Type B pancreatic cell (in vitro differentiated cells): ENCODE measurements around the gene LGI1. TPM values are rescaled to one million over a fixed set of nuclear protein-coding genes. Genes with fewer than 3 reads are reported as not detected.
A peak's percentile ranks its signal among the peaks of the same experiment; 100 is the strongest.

Experiments used
- DNase-seq: peaks from one replicate; pipeline ENCODE4 v3.0.0; 2021; ENCODE audit warnings: mixed read lengths; ENCODE audit not compliant: unreplicated experiment; ENCODE audit errors: extremely low spot score
- H3K27ac Mint-ChIP-seq: 2 replicates; pipeline ENCODE4 v1.8.0; 2021; ENCODE audit warnings: mild to moderate bottlenecking, mixed read lengths
- H3K27me3 Mint-ChIP-seq: 2 replicates; pipeline ENCODE4 v1.8.0; 2021; ENCODE audit warnings: mixed read lengths
- H3K36me3 Mint-ChIP-seq: 2 replicates; pipeline ENCODE4 v1.8.0; 2021; ENCODE audit warnings: mixed read lengths
- H3K4me1 Mint-ChIP-seq: one replicate; pipeline ENCODE4 v1.8.0; 2021; ENCODE audit warnings: mixed read lengths; ENCODE audit not compliant: unreplicated experiment
- H3K4me3 Mint-ChIP-seq: 2 replicates; pipeline ENCODE4 v1.8.0; 2021; ENCODE audit warnings: mild to moderate bottlenecking, mixed read lengths
- H3K9me3 Mint-ChIP-seq: 2 replicates; pipeline ENCODE4 v1.8.0; 2021; ENCODE audit warnings: mixed read lengths
- total RNA-seq: library from RNA; stranded (reverse); gene quantifications from 2 replicates; pipeline ENCODE4 v1.2.1, GENCODE V29; 2021; ENCODE audit warnings: low replicate concordance
- TF ChIP-seq, protein P1 (sequence below): fragments of 200-600 bp; sonication (generic); conservative IDR thresholded peaks from 2 replicates; pipeline ENCODE4 v1.5.0; 2021; ENCODE audit warnings: antibody characterized with exemption, mild to moderate bottlenecking

The LGI1 gene
- total RNA-seq, 1 donor from 2014 or later = 0.85 TPM

DNA sequence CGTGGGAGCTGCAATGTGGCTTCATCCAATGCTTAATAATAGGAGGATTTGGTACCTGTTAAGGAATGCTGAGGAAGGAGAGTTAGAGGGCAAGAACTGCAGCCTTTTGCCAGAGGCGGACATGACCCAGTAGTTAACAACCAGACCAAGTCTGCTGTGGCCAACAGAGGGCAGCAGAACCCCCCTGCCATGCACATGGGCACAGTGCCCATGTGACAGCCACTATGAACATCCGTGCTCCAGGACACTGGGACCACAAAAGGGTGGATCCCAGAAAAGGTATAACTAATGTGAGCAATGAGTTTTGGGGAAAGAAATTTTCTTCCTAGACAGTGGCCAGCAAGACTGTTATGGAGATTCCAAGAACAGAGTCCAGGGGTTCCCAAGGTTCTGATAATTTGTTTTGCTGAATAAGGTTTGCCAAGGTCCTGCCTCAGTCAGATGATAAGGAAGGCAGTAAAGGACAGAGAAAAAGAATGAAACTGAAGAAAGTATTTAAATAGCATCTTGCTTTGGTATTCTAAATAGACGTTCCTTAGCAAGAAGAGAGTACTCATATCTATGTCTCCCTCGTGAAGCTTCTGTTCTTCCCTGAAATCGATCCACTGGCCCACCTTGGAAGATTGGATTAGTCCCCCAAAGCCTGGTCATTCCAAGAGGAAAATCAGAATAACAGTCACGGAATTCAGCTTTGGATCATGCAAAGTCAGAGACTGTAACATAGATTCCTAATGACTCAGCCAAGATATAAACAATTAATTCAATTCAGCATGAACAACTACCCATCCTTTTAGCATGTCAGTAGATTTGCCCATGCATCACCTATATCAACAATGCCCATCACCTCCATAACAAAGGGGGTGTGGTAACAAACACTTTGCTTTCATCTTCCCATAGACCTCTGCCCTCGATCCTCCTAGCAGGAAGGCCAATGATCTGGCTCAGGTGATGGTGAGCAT, 56.0 kb downstream of the LGI1 start:
- no peak for DNase-seq

DNA sequence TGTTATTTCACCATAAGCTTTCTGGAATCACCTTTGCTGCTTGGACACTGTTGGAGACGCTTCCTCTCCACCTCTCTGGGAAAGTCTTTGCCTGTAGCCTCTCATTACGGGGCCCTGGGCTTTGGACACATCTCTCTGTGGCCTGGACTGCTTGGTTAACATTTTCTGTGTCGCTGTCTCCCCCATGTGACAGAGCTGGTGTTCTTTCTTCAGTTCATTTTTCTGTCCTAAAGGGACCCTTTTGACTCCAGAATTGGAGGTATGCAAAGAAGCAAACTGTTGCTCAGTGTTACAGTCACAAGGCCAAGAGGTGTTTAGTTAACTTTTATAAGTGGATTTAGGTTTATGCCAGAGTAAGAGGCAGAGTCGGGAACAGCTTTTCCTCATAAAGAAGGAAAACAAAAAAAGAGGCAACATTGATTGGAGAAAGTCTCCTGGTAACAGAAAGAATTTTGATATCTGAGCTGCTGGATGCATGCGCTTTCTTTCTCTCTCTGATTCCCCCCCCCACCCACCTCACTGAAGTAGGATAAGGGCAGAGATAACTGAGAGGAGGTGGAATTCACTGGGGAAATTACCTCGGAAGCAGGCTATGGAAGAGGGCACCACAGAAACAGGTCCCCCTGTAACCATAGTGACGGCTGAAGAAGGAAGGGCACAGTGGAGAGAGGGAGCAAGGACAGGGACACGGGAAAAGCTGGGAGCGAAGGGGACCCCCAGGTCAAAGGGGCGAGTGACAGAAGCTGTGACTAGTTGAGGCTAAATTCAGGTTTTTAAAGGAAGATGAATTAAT, 57.8 kb downstream of the LGI1 start:
- TF ChIP-seq, protein P1, sequence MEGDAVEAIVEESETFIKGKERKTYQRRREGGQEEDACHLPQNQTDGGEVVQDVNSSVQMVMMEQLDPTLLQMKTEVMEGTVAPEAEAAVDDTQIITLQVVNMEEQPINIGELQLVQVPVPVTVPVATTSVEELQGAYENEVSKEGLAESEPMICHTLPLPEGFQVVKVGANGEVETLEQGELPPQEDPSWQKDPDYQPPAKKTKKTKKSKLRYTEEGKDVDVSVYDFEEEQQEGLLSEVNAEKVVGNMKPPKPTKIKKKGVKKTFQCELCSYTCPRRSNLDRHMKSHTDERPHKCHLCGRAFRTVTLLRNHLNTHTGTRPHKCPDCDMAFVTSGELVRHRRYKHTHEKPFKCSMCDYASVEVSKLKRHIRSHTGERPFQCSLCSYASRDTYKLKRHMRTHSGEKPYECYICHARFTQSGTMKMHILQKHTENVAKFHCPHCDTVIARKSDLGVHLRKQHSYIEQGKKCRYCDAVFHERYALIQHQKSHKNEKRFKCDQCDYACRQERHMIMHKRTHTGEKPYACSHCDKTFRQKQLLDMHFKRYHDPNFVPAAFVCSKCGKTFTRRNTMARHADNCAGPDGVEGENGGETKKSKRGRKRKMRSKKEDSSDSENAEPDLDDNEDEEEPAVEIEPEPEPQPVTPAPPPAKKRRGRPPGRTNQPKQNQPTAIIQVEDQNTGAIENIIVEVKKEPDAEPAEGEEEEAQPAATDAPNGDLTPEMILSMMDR = no peak
- no peak for DNase-seq
- peaks cover 31% of the 10 kb centered on the region for H3K27me3 Mint-ChIP-seq
- peak overlapping the region; percentile 35 for H3K4me3 Mint-ChIP-seq
- H3K9me3 Mint-ChIP-seq = peaks cover 7% of the 10 kb centered on the region
- H3K36me3 Mint-ChIP-seq = no peaks in the 10 kb centered on the region
- H3K4me1 Mint-ChIP-seq = peaks cover 18% of the 10 kb centered on the region
- H3K27ac Mint-ChIP-seq = no peak overlapping the region

More for the DNA sequence above, 56.0 kb downstream of the LGI1 start:
- no peaks in the 10 kb centered on the region for H3K9me3 Mint-ChIP-seq
- TF ChIP-seq, protein P1 = peak; percentile 69
- H3K4me3 Mint-ChIP-seq = no peak overlapping the region
- peaks cover 23% of the 10 kb centered on the region for H3K27me3 Mint-ChIP-seq
- H3K36me3 Mint-ChIP-seq = no peaks in the 10 kb centered on the region
- peaks cover 18% of the 10 kb centered on the region for H3K4me1 Mint-ChIP-seq
- no peak overlapping the region for H3K27ac Mint-ChIP-seq

DNA sequence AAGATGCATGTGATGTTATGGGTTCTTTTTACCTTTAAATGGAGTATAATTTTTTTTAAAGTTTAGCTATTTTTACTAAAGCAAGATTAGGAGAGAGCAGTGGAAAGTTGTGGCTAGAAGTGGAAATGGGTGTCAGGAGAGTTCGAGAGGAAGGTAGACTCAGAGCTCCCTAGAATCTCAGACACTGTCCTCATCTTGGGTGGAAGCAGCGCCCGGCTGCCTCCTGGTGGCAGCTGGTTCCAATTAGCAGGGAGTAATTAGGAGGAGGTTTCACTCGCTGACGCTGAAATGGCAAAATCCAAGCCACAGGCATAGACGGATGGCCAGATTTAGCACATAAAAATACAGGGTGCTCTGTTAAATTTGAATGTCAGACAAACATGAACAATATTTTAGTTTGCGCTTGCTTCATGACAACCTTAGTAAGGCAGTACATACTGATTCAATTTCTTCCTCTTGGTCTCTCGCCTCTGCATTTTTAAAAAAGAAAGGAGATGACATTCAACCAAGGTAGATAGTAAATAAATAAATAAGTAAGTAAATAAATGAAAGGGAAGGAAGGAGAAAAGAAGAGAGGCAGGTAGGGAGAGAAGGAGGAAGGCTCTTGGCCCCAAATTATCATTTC, 58.5 kb downstream of the LGI1 start:
- H3K4me3 Mint-ChIP-seq = peak overlapping the region; percentile 35
- TF ChIP-seq, protein P1 = peak; percentile 84
- H3K27ac Mint-ChIP-seq = no peak overlapping the region
- H3K4me1 Mint-ChIP-seq = peaks cover 18% of the 10 kb centered on the region
- H3K27me3 Mint-ChIP-seq = peaks cover 31% of the 10 kb centered on the region
- H3K9me3 Mint-ChIP-seq = peaks cover 8% of the 10 kb centered on the region
- no peaks in the 10 kb centered on the region for H3K36me3 Mint-ChIP-seq
- DNase-seq = no peak

DNA sequence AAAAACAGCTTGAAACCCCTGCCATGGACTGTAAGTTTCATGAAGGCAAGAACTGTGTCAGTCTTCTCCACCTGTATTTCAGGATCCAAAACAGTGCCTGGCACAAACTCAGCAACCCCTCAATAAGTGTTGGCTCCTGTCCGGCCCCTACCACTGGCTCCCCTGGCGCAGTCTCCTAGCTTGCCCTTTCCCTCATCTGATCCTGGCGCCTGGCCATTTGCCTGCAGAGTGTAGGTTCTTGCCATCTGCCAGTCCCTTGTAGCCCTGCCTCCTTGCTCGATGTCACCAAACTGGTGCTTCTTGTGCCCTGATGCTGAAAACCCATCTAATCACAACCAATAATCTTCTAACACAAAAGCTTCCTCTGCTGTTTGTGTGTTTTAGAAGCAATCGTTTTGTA, 60.4 kb downstream of the LGI1 start:
- Mint-ChIP-seq H3K27me3 (peaks cover 34% of the 10 kb centered on the region), H3K27ac (no peak overlapping the region)
- TF ChIP-seq, protein P1 = no peak

DNA sequence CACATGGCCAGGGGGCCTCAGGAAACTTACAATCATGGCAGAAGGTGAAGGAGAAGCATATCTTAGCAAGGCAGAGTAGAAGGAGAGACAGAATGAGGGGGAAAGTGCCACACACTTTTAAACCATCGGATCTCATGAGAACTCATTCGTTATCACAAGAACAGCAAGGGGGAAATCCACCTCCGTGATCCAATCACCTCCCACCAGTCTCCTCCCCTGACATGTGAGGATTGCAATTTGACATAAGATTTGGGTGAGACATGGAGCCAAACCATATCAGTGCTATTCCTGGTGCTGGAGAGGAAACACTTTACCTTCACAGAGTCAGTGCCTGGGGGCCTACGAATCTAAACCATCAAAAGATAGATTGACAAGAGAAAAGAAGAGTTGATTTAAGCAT, 61.8 kb downstream of the LGI1 start:
- no peak overlapping the region for H3K4me3 Mint-ChIP-seq
- H3K27me3 Mint-ChIP-seq = peaks cover 34% of the 10 kb centered on the region
- peaks cover 8% of the 10 kb centered on the region for H3K9me3 Mint-ChIP-seq
- TF ChIP-seq, protein P1 = no peak
- DNase-seq = no peak
- no peak overlapping the region for H3K27ac Mint-ChIP-seq
- no peaks in the 10 kb centered on the region for H3K36me3 Mint-ChIP-seq
- H3K4me1 Mint-ChIP-seq = peaks cover 14% of the 10 kb centered on the region

More for the DNA sequence above, 60.4 kb downstream of the LGI1 start:
- Mint-ChIP-seq H3K4me1 (peaks cover 14% of the 10 kb centered on the region), H3K36me3 (no peaks in the 10 kb centered on the region), H3K4me3 (no peak overlapping the region), H3K9me3 (peaks cover 8% of the 10 kb centered on the region)
- no peak for DNase-seq
